ENCODE results near the gene TPSD1.
"Not testable (repeated sequence)": the region's sequence is repeated elsewhere in the genome, so short reads cannot be mapped to it uniquely, and the experiment has no call there.

DNA sequence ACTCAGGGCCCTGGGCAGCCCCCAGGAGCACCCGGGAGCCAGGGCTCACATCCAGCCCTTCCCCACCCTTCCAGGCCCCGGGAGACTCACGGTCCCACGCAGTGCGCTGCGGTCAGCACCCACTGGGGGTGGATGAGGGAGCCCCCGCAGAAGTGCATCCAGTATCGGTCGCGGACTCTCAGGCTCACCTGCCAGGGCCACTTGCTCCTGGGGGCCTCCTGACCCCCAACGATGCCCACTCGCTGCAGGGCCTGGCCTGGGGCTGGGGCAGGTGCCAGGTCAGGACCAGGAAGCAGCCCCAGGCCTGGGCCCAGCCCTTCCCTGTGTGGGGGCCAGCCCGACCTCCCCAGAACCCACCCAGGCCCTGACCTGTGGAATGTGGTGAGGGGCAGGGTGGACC lies 26.4 kb upstream of the TPSD1 start:
- TF ChIP-seq, protein P1, sequence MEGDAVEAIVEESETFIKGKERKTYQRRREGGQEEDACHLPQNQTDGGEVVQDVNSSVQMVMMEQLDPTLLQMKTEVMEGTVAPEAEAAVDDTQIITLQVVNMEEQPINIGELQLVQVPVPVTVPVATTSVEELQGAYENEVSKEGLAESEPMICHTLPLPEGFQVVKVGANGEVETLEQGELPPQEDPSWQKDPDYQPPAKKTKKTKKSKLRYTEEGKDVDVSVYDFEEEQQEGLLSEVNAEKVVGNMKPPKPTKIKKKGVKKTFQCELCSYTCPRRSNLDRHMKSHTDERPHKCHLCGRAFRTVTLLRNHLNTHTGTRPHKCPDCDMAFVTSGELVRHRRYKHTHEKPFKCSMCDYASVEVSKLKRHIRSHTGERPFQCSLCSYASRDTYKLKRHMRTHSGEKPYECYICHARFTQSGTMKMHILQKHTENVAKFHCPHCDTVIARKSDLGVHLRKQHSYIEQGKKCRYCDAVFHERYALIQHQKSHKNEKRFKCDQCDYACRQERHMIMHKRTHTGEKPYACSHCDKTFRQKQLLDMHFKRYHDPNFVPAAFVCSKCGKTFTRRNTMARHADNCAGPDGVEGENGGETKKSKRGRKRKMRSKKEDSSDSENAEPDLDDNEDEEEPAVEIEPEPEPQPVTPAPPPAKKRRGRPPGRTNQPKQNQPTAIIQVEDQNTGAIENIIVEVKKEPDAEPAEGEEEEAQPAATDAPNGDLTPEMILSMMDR (IDR thresholded peaks at IDR 0.05; ENCODE audit: poor library complexity): not testable (repeated sequence)
- not testable (repeated sequence) for TF ChIP-seq EZH2 (IDR thresholded peaks at IDR 0.05; ENCODE audit: borderline replicate concordance); EZH2phosphoT487 (IDR thresholded peaks at IDR 0.05; ENCODE audit: low read depth, severe bottlenecking, unreplicated experiment)
